Stomach (tissue), 4 donors: Measurements from ENCODE around the gene C8A.

Experiments
- EP300 ChIP-seq: sonication (generic); formaldehyde crosslinking; IDR thresholded peaks from one replicate; pipeline ENCODE4 v1.6.1; 2017; ENCODE audit warnings: antibody characterized with exemption
- POLR2A ChIP-seq, 4 donors: fragments of 450-650 bp; IDR thresholded peaks; one replicate each; pipeline ENCODE4 v1.6.1; 2016; ENCODE audit warnings: antibody characterized with exemption in 4 of 4, control low read depth in 2 of 4, mild to moderate bottlenecking in 1 of 4, moderate library complexity in 1 of 4
- TF ChIP-seq, protein P1 (sequence below), 7 experiments: fragments of 450-650 bp in 4 of 7; fragments of 200-600 bp in 3 of 7; sonication (generic) in 3 of 7; IDR thresholded peaks; one replicate each; pipeline ENCODE4 v1.5.1; 2016 to 2019; ENCODE audit warnings: antibody characterized with exemption in 7 of 7, control low read depth in 2 of 7, mild to moderate bottlenecking in 1 of 7

DNA sequence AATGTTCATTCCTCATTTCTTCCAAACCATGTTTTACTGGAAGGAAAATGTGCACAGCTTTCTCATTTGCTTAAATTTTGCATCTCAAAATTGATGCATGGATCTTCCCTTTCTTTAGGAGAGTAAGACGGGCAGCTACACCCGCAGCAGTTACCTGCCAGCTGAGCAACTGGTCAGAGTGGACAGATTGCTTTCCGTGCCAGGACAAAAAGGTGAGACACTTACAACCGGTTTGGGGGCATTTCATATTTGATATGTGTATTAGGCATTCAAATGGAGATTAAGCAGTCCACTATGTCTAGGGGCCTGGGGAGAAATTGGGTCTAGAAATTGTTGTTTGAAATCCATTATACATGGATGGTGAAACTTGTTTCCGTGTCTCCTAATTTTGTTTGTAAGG lies 12.9 kb downstream of the C8A start:
- TF ChIP-seq EP300 (no peak), POLR2A (IDR thresholded peaks at IDR 0.05) (no peak)
- TF ChIP-seq, protein P1, sequence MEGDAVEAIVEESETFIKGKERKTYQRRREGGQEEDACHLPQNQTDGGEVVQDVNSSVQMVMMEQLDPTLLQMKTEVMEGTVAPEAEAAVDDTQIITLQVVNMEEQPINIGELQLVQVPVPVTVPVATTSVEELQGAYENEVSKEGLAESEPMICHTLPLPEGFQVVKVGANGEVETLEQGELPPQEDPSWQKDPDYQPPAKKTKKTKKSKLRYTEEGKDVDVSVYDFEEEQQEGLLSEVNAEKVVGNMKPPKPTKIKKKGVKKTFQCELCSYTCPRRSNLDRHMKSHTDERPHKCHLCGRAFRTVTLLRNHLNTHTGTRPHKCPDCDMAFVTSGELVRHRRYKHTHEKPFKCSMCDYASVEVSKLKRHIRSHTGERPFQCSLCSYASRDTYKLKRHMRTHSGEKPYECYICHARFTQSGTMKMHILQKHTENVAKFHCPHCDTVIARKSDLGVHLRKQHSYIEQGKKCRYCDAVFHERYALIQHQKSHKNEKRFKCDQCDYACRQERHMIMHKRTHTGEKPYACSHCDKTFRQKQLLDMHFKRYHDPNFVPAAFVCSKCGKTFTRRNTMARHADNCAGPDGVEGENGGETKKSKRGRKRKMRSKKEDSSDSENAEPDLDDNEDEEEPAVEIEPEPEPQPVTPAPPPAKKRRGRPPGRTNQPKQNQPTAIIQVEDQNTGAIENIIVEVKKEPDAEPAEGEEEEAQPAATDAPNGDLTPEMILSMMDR (IDR thresholded peaks at IDR 0.05) = no peak
